ENCODE measurements around the gene IGLL5.

DNA sequence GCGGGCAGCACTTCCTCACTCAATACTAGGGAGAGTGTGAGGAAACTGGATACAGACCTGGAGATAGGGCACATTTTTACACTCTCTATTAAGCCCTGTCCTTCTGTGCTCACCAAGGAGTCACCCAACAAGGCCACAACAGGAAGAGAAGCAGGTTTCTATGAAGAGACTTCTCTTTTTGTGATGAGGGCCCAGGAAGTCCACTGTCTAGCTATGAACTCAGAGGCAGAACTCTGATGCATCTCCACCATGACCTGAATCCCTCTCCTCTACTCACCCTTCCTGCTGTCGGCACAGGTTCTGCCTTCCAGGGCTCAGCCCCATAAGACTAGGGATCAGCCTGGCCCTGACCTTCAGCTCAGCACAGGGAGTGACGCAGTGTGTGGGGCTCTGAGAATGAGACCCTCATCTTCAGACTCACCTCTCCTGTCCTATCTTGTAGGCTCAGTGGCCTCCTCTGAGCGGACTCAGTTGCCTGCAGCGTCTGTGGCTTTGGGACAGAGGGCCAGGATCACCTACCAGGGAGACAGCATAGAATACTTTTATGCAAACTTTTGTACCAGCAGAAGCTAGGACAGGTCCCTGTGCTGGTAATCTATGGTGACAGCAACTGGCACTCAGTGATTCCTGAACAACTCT is 49.3 kb upstream of the IGLL5 start:
- TF ChIP-seq, protein P1, sequence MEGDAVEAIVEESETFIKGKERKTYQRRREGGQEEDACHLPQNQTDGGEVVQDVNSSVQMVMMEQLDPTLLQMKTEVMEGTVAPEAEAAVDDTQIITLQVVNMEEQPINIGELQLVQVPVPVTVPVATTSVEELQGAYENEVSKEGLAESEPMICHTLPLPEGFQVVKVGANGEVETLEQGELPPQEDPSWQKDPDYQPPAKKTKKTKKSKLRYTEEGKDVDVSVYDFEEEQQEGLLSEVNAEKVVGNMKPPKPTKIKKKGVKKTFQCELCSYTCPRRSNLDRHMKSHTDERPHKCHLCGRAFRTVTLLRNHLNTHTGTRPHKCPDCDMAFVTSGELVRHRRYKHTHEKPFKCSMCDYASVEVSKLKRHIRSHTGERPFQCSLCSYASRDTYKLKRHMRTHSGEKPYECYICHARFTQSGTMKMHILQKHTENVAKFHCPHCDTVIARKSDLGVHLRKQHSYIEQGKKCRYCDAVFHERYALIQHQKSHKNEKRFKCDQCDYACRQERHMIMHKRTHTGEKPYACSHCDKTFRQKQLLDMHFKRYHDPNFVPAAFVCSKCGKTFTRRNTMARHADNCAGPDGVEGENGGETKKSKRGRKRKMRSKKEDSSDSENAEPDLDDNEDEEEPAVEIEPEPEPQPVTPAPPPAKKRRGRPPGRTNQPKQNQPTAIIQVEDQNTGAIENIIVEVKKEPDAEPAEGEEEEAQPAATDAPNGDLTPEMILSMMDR (IDR thresholded peaks at IDR 0.05; ENCODE audit: low read depth, low read length) = no peak
- no peak for TF ChIP-seq POLR2A (IDR thresholded peaks at IDR 0.05; ENCODE audit: extremely low read depth, insufficient read length)
